Calu3 (cell line): Measurements from ENCODE around the gene SORBS1. TPM values are rescaled to one million over a fixed set of nuclear protein-coding genes. Genes with fewer than 3 reads are reported as not detected.

Source experiments
- BruUV-seq: library from RNA; stranded (reverse); fragments of 400-500 nt; replicated peaks from 2 replicates; lab custom pipeline; 2021; lab: Mats Ljungman, UMichigan
- CTCF ChIA-PET: fragments of 300-600 bp; sonication (Branson Sonifier 250); formaldehyde crosslinking; loops from one replicate; lab custom pipeline; 2022; ENCODE audit warnings: antibody characterized with exemption; lab: Charles Lee
- DNase-seq: peaks from one replicate; pipeline ENCODE4 v3.0.0; 2022
- H3K27ac Mint-ChIP-seq: one replicate; pipeline ENCODE4 v1.8.0; 2022; ENCODE audit warnings: mixed read lengths; ENCODE audit not compliant: unreplicated experiment
- H3K27me3 Mint-ChIP-seq: one replicate; pipeline ENCODE4 v1.8.0; 2022; ENCODE audit warnings: mixed read lengths; ENCODE audit not compliant: unreplicated experiment
- H3K36me3 Mint-ChIP-seq: one replicate; pipeline ENCODE4 v1.8.0; 2022; ENCODE audit warnings: mild to moderate bottlenecking, moderate library complexity, mixed read lengths; ENCODE audit not compliant: insufficient read depth, unreplicated experiment
- H3K4me1 Mint-ChIP-seq: one replicate; pipeline ENCODE4 v1.8.0; 2022; ENCODE audit warnings: mild to moderate bottlenecking, low read depth, mixed read lengths; ENCODE audit not compliant: unreplicated experiment
- H3K4me3 Mint-ChIP-seq: one replicate; pipeline ENCODE4 v1.8.0; 2022; ENCODE audit warnings: mild to moderate bottlenecking, low read depth, moderate library complexity, mixed read lengths; ENCODE audit not compliant: unreplicated experiment
- H3K9me3 Mint-ChIP-seq: one replicate; pipeline ENCODE4 v1.8.0; 2022; ENCODE audit warnings: low read depth, mixed read lengths; ENCODE audit not compliant: unreplicated experiment
- CTCF ChIP-seq: fragments of 200-600 bp; IDR thresholded peaks from one replicate; pipeline ENCODE4 v1.8.0; 2022; ENCODE audit warnings: antibody characterized with exemption; ENCODE audit not compliant: unreplicated experiment
- intact Hi-C: fragments of 100-400 bp; cut with micrococcal nuclease; formaldehyde crosslinking; loops from one replicate; pipeline ENCODE4 v1.10.0; 2022; ENCODE audit not compliant: unreplicated experiment
- total RNA-seq: library from RNA; stranded (reverse); gene quantifications from 2 replicates; pipeline ENCODE4 v1.2.3, GENCODE V29; 2022

Gene SORBS1
- total RNA-seq, 1 experiment from 2014 or later = 2.8 TPM

- H3K27me3 Mint-ChIP-seq = no peaks in the 10 kb centered on the region
- H3K4me1 Mint-ChIP-seq = peaks cover 9% of the 10 kb centered on the region
- BruUV-seq = no TSS peak
- intact Hi-C loops = no loop called here
- H3K27ac Mint-ChIP-seq = no peak overlapping the region
- no peak for TF ChIP-seq CTCF
- CTCF ChIA-PET = no interaction called here
- no peaks in the 10 kb centered on the region for H3K36me3 Mint-ChIP-seq
- no peak overlapping the region for H3K4me3 Mint-ChIP-seq
- H3K9me3 Mint-ChIP-seq = no peaks in the 10 kb centered on the region
- no peak for DNase-seq
These were observed 231.9 kb downstream of the SORBS1 start for GRCh38 chr10:95329296-95329695.

DNA sequence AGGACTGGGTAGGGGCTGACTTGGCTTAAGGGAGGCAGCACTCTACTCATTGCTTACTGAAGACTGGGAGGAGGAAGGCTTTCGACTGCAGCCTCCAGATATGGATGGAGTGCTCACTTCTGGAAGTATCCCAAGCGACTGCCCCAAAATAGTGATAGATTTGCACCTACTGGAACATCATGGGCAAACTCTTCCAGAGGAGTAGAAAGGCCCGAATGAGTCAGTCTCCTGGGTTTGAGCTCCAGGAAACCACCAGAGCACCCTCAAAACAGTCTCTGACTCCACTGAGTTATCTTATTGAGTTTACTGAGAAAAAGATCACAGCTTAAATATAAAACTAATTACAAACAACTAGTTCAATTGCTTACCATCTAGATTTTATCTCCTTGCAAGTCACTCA lies 233.2 kb downstream of the SORBS1 start:
- CTCF ChIA-PET = no interaction called here
- intact Hi-C loops = no loop called here
- Mint-ChIP-seq H3K27ac (no peak overlapping the region), H3K27me3 (no peaks in the 10 kb centered on the region), H3K4me1 (peaks cover 9% of the 10 kb centered on the region), H3K36me3 (no peaks in the 10 kb centered on the region), H3K4me3 (no peak overlapping the region), H3K9me3 (no peaks in the 10 kb centered on the region)
- no peak for TF ChIP-seq CTCF
- BruUV-seq = no TSS peak
- no peak for DNase-seq

DNA sequence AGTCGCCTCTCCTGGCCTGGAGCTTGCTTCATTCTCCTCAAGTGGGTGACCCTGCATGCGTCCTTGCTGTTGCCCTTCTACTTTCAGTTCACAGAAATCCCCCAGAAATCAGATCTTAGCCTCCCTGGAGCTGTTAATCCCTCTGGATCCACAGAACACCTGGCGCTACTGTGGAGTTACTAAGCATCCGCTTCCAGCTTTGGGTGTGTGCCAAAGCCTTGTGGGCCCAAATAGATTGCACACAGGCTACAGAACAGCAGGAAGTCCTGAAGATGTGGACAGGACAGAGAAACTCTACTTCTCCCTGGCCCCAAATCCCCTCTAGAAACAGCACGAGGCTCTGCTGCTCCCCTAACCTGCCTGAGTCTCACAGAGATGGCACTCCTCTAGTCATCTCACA lies 233.8 kb downstream of the SORBS1 start:
- Mint-ChIP-seq H3K9me3 (no peaks in the 10 kb centered on the region), H3K36me3 (no peaks in the 10 kb centered on the region), H3K27me3 (no peaks in the 10 kb centered on the region), H3K4me3 (no peak overlapping the region), H3K27ac (no peak overlapping the region), H3K4me1 (peaks cover 9% of the 10 kb centered on the region)
- CTCF ChIA-PET = no interaction called here
- intact Hi-C loops = no loop called here
- BruUV-seq = no TSS peak
- DNase-seq = no peak
- no peak for TF ChIP-seq CTCF

DNA sequence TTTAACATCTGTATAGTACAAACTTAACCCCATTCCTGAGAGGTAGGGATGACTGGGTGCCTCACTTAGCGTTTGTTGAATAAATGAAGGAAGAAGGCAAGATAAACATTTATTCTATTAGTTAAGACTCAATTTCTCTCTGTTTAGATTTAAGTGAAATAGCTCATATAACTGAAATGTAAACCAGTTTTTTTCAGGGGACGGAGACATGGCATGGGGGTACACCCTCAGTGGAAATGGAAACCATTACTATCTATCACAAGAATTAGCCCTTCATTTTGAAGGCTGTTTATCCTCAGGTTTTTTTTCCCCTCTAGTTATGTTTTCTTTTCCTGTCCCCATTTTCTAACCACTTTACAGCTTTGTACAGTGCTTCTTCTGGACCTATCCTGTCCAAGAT lies 234.8 kb downstream of the SORBS1 start:
- Mint-ChIP-seq H3K4me1 (peaks cover 9% of the 10 kb centered on the region), H3K27ac (no peak overlapping the region), H3K9me3 (no peaks in the 10 kb centered on the region), H3K4me3 (no peak overlapping the region), H3K36me3 (no peaks in the 10 kb centered on the region), H3K27me3 (no peaks in the 10 kb centered on the region)
- no peak for DNase-seq
- CTCF ChIA-PET = no interaction called here
- intact Hi-C loops = no loop called here
- BruUV-seq = no TSS peak
- TF ChIP-seq CTCF = no peak
